NCI-H460 (cell line): ENCODE measurements around the gene GID8. TPM values are rescaled to one million over a fixed set of nuclear protein-coding genes. Genes with fewer than 3 reads are reported as not detected.

Source experiments
- DNase-seq: peaks from one replicate; pipeline ENCODE4 v3.0.0-alpha.2; 2016; ENCODE audit warnings: low read depth; ENCODE audit errors: extremely low read depth
- total RNA-seq: library from RNA; depleted of rRNA; stranded (reverse); fragments of >200 nt; shearing (Covaris generic); gene quantifications from 2 replicates; pipeline ENCODE4 v1.2.3, GENCODE V29; 2014

GID8 gene
- total RNA-seq, 1 experiment from 2014 or later, result 22.6 TPM

- no peak for DNase-seq
These were observed 42.5 kb downstream of the GID8 start for GRCh38 chr20:62980380-62980960.

GRCh38 chr20:62980970-62981369 lies 43.0 kb downstream of the GID8 start:
- DNase-seq, result no peak

- DNase-seq, result no peak
These were observed 44.5 kb downstream of the GID8 start for GRCh38 chr20:62982124-62983075.

GRCh38 chr20:62983210-62983609 lies 45.3 kb downstream of the GID8 start:
- DNase-seq, result no peak

DNA sequence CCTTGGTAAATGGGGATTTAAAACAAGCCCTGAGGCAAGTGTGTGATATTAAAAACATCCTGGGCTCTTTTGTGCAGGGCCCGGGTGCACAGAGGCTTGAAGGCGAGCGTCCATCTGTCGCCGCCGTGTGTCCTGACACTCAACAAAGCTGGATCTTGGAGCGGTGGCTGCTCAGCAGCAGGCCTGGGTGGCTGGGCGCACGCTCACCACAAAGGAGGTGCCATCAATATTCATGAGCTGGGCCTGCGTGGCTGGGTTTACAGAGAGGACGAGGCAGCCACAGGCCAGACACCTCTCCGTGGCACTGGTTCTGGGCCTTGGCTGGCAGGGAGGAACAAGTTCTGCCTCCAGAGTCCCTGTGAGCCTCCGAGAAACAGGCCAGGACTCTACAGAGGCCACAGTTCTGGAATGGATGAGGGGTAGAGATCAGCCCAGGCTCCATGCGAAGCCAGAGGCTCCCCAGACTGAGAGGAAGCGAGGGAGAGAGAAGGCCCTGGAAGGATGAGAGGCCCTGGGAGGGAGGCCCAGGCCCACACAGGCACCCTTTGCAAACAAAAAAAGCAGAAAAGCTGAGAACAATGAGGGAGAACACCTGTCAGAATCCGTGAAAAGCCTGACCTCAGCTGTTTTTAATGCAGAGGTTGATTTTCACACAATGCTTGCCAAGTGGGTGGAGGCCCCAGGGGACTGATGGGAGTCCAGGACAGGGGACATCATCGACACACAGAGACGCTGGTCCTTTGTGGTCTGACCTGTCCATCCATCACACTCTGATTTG lies 46.9 kb downstream of the GID8 start:
- no peak for DNase-seq

GRCh38 chr20:62985444-62985778 lies 47.5 kb downstream of the GID8 start:
- no peak for DNase-seq

DNA sequence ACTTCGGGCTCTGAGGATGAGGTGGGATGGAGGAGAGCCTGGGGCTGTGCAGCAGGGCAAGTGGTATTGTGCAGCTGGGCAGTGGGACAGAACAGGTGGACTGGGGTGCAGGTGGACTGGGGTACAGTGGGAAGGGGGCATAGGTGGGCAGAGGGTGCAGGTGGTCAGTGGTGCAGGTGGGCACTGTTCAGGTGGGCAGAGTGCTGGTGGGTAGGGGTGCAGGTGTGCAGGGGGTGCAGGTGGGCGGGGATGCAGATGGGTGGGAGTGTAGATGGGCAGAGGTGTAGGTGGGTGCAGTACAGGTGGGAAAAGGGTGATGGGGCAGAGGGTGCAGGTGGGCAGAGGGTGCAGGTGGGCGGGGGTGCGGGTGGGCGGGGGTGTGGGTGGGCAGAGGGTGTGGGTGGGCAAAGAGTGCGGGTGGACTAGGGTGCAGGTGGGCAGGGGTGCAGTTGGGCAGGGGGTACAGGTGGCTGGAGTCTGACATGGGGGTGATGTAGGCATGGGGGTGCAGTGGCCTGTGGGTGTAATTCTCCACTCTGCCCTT lies 48.4 kb downstream of the GID8 start:
- DNase-seq, result no peak

- no peak for DNase-seq
These were observed 49.2 kb downstream of the GID8 start for GRCh38 chr20:62987114-62987513.

GRCh38 chr20:62989201-62989601 lies 51.3 kb downstream of the GID8 start:
- DNase-seq, result no peak

DNA sequence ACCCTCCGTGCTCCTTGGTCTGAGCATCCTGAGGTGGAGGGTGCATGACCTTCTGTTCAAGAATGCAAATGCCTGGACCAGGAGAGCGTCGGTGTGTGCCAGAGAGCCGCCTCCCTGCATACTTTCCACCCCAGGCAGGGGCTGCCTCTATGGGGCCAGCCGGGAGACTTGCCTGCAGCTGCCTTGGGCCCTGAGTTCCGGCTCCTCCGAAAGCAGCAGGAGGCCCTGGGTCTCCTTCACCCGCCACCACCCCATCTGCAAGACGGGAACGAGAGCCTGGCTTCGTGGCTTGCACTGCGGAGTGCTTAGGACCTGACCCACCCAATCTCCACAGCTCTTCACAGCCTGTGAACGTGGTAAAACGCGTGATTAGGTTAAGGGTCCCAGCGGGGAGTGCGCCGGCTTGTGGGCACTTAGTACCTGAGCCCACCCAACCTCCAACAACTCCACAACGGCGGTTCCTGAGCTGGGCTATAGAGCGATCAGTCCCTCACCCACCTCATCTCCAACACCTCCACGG lies 52.4 kb downstream of the GID8 start:
- no peak for DNase-seq

DNA sequence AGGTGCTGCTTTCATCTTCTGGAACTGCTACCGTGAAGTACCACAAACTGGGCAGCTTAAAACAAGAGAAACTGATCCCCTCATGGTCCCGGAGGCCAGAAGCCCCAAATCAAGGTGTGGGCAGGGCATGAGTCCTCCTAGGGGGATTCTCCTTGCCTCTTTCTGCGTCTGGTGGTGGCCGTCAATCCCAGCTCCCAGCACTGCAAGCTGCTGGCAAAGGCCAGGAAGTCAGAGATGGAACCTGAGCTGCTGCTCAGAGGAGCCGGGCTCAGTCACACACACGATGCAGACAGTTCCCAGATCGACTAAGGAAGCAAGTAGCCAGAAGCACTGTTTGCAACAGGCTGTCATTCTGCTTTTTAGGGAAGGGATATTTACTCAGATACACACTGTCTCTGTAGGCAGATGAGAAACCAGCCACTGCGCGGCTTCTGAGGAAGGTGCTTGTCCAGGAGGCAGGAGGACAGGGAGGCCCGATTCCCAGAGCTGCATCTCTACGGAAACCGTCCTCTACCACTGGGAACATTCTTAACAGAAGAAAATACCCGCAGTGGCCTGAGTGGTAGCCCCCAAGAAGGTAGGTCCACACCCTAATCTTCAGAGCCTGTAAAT lies 53.4 kb downstream of the GID8 start:
- no peak for DNase-seq

- DNase-seq, result no peak
These were observed 53.9 kb downstream of the GID8 start for GRCh38 chr20:62991863-62992262.

- no peak for DNase-seq
These were observed 56.0 kb downstream of the GID8 start for GRCh38 chr20:62993856-62994494.

- DNase-seq, result no peak
These were observed 56.9 kb downstream of the GID8 start for GRCh38 chr20:62994869-62995281.

GRCh38 chr20:62995481-62995880 lies 57.5 kb downstream of the GID8 start:
- no peak for DNase-seq

DNA sequence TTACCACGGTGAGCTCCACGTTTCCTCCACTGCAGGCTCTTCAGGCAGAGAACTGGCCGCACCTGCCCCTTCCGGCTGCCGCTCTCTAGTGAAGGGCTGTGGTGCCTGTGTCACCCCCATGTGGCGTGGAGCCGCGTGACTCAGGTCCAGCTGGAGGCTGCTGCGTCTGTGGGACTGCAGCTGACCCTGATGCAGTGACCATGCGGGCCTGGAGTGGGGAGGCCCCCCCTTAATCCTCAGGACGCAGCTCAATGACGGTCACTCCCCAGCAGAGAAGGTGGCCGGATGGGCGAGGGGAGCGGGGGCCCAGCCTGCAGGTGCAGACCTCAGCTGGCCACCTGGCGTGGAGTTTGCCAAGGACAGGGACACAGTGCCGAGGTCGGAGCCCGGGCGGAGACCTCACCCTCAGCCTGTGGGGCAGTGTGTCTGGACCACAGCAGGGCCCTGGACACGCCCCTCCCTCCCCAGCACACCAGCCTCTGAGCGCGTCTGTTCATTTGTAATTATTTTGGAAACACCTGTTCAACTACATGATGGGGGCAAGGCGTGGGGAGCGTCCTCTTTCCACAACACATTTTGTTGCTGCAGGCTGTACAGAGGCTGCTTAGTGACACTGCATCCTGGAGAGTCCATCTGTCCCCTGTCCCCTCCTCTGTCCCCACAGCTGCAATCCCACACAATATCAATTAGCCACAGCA lies 58.1 kb downstream of the GID8 start:
- DNase-seq, result no peak

GRCh38 chr20:62996596-62996982 lies 58.6 kb downstream of the GID8 start:
- no peak for DNase-seq

DNA sequence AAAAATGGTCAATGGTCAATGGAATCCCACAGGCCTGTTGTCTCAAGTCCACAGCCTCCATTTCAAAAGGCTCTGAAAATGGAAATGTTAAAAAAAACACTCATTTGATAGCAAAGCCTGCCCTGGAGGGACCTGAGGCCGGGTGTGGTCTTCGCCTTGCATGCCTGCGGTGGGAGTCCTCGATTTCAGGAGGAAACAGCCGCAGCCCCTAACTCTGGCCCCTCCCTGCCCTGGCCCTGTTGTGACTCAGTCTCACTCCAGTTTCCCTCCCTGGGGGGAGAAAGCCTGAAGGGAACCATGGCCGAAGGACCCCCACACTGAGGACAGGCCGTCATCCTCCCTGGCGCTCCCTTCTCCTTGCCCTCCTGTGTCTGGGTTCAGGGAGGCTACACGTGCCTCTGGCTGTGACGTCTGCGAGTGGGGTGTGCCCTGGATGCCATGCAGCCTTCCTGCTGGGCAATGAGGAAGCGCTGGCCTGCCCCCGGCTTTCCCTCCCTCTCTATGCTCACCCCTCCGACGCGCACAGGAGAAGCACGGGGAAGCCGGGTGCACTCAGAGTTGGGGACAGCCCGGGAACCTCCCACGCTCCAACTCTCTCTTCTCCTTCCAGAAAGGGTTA lies 59.6 kb downstream of the GID8 start:
- DNase-seq, result no peak
